HG02884 (cell line): ENCODE results near the gene RALB.

Experiments used
- ATAC-seq: cut with Tn5 transposase; IDR thresholded peaks from one replicate; pipeline ENCODE4 v1.9.1; 2021; ENCODE audit warnings: mild to moderate bottlenecking, moderate library complexity; ENCODE audit not compliant: unreplicated experiment

RALB gene, protein sequence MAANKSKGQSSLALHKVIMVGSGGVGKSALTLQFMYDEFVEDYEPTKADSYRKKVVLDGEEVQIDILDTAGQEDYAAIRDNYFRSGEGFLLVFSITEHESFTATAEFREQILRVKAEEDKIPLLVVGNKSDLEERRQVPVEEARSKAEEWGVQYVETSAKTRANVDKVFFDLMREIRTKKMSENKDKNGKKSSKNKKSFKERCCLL

DNA sequence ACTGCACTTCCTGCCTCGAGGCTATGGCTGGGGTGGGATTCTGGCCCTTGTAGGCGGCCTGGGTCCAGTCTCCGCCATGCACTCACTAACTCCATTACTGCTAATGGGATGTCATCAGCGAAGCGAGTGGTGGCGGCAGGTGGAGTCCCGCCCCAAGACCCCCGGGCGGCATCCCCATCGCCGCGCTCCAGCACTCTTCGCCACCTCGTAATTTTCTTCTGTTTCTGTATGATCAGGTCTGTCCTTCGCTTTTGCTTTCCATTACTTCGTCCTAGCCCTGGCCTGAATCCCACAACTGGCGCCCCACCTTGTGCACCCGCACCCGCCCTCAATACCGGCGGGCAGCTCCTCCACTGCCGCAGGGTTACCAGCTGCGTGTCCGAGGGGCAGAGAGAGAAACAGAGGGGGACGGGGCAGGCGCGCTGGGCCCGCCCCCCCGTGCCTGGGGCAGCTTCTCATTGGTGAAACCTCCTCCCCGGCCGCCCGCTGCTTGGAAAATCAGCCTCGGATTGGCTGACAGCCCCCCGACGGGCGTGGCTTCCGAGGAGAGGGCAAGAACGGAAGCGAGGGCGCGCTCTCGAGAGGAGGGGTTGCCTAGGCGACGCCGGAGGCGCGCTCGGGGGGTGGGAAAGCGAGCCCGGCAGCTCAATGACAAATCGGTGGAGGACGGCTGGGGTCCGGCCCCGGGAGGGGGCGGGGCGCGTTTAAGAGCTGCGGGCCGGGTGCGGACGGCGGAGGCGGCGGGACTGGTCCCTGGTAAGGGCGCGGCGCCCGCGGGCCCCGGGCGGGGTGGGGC lies at the start of gene RALB:
Gene RALB, plus strand, starts transcription at position 628 of the 796 bp plus-strand sequence. CDS start 25,813 bp downstream, outside the sequence.
- ATAC-seq: peak; percentile 84

DNA sequence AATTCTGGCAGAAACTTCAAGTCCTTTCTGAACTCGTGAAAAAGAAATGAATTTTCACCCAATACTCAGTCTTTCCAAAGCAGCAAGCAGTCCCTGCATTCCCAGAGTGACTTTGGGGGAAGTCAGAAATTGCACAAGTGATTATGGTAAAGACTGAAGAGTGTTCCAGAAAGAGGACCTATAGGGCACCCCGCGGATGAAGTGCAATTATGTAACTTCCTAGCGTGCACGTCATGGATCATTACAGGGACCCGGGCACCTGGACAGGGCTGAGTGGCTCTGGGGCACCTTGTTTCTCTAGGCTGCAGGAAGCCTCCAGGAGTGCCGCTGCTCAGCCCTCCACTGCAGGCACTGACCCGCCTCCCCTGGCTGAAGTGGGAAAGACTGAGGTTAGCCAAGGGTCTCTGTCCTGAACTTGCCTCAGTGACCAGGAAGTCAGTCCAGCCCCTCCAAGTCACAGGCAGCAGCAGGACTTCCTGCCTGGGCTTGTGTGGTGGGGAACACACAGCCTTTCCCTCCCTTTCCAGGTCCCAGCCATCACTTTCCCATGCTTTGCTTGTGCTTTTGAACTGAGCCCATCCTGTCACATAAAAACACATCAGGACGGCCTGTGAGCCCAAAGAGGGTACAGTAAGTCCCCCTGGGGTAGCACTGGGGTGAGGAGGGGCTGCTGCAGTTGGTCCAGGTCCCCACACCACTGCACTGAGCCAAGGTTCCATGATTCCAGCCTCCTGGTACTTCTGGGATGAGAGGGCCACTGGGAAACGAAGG lies 49.2 kb upstream of the RALB start:
- no peak for ATAC-seq

GRCh38 chr2:120204022-120204405 lies 48.6 kb upstream of the RALB start:
- no peak for ATAC-seq

- ATAC-seq: no peak
Measured at GRCh38 chr2:120204417-120204816, 48.2 kb upstream of the RALB start.

DNA sequence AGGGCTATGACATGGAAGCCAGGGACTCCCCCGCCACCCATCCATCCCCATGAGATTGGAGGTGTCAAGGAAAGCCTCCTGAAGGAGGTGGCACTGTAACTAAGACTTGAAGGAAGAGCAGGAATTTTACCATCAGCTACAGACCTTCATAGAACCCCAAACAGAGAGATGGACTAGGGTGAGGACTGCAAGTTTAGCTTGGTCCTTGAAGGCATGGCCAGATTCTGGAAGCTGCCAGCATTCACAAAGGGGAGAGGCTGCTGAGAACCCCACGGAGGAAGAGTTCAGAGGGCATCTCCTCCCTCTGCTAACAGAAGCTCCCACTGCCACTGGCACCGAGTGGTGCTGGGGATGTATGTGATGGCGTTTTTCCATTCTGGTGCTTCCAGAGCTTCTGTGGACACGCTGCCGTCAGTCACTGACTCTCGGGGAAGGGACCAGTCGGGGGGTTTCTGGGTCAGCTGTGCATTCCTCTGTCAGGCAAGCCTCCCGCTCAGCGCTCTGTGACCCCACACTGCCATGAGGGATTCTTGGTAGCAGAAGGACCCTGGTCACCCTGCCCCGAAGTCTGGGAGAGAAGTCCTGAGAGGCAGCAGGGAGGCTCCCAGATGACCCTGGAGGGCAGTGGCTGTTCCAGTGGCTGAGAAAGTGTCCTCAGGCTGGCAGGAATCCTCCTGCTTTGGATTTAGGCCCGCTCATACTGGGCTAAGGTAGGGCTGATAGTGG lies 47.5 kb upstream of the RALB start:
- ATAC-seq: no peak

DNA sequence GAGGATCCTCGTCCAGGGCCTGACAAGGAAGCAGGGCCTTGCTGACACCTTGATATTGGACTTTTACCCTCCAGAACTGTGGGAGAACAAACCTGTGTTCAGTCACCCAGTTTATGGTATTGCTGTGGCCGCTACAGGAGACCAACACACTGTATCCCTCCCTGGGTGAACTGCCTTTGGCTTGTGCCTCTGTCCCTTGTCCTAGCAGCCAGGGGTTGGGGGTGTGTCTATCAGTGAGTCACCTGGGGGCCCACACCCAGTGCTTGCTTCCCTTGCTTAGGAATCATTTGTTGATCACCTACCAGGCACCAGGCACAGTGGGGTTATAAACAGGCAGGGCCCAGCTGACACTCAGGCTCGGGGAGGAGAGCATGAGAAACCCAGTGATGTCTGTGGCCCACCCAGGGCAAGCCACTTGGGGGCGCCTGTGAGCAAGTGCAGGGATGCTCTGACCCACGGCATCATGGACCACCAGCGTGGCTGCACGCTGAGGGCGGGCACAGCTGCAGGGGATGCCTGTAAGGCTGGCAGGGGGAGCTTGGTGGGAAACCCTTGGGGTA lies 46.5 kb upstream of the RALB start:
- no peak for ATAC-seq

DNA sequence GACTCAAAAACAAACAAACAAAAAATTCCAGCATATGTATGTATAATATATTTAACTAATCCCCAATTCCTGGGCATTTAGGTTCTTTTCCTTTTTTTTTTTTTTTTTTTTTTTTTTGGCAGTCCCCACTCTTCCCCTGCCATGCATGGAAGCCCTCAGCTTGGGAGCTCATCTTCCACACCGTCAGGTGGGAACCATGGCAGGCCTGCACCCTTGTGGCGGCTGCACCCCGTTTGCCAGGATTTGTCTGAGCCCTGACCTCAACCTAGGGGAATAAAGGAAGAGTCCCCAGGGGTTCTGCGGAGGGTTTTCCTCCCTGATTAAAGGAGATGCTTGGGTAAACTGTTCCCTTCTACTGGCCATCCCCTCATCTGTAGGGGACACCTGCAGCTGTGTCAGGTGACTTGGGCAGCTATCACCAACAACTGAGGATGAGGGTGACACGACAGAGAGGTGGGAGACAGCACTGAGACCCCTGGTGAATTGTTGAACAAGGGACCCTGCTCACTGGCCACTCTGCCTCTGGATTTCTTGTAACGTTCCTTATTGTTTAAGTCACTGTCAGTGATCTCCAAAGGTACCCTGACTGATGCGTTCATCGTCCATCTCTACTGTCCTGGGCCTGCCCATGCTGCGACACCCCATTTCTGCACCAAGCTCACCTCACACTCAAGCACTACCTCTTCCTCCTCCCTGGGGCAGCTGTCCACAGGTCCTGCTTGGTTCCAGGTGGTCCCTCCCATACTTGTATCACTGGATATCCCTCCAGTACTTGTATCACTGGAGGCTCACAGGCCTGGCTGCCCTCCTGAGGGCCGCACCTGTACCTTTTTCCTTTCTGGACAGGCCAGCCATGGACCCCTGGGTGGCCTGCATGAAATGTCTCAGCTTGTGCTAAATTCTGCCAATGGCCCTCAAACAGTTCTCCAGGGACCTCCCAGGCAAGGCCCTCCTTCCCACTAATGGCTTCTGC lies 44.0 kb upstream of the RALB start:
- no peak for ATAC-seq

GRCh38 chr2:120209427-120210269 lies 43.0 kb upstream of the RALB start:
- ATAC-seq: no peak

DNA sequence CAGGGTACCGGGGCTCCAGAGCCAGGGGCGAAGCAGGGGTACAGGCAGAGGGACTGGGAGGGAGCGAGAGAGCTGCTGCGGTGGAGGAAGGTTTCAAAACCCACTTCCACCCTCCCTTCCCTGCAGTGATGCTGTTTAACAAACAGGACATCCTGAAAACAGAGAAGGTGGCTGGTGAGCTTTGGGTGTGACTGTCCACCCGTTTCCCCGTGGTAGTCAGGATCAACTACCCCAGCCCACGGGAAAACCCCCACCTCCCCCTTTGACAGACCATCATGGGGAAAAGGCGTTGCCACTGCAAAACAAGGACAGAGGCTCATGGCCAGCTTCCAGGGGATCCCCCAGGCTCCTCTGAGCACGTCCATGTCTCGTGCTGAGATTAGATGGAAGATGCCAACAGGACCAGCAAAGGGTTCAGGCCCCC lies 42.4 kb upstream of the RALB start:
- ATAC-seq: no peak

DNA sequence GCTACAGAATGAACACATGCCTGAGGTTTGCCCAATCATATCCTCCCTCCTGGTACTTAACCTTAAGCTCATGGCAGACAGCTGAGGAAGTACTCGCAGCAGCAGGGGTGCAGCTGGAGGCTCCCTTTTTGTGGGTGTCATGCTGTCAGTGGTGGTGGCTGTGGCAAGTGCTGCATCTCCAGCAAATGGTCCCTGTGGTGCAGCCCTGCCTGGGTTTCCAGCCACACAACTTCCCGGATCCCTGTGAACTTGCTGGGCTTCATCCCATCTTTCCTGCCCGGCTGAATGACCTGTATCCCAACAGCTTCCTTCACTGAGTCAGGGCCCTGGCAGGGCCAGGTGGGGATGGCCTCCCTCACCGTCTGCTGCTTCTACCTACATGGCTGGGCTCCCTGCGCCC lies 34.5 kb upstream of the RALB start:
- ATAC-seq: no peak

DNA sequence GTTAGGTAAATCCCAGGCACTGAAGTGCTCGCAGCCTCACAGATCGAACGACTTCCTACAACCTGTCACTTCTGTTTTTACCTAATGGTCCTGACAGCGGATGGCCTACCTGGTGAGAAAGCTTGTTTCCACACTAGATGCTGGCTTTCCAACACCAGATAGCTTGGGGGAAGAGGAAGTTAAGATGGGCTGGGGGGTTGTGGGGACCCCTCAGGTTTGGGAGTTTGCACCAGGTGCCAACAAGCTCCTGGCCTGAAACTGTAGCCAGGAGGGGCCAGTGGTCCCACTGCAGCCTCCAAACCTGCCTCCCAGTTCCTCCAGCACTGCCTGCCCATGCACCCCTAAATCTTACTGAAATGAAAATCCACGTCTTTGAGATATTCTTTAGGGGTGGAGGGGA lies 33.4 kb upstream of the RALB start:
- no peak for ATAC-seq

- ATAC-seq: no peak
Measured at GRCh38 chr2:120219766-120220165, 32.9 kb upstream of the RALB start.

DNA sequence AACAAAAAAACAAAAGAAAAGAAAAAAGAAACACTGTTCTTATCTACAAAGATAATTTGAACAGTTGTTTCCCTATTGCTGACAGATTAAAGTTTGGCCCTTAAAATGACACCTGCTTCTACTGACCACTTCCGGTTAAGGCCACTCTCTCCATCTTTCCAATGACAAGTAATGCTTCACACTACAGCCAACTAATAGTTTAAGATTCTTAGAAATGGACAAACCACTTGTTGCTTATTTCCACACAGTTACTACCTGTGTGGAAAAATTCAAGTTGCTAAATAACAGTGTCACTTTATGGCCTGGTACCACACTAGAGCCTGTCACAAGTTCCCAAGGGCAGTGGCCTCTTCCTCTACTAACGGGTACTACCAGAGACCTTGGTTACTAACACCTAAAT lies 31.9 kb upstream of the RALB start:
- no peak for ATAC-seq

DNA sequence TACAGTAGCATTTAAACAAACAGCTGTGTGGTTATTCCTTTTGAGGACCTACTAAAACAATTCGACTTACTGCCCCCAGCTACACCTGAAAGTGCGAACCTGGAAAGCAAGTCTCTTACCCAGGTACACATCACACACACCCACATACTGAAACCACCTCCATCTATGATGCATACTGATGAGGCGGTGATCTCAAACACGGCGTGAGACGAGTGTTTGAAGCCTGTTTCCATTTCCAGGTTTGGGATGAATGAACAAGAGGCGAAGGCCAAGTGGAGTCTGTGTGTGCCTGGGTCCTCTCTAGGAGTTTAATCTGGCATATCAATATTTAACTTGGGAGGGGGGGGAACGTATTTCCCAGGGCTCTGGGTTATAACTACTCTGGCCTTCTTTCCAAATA lies 31.0 kb upstream of the RALB start:
- no peak for ATAC-seq

DNA sequence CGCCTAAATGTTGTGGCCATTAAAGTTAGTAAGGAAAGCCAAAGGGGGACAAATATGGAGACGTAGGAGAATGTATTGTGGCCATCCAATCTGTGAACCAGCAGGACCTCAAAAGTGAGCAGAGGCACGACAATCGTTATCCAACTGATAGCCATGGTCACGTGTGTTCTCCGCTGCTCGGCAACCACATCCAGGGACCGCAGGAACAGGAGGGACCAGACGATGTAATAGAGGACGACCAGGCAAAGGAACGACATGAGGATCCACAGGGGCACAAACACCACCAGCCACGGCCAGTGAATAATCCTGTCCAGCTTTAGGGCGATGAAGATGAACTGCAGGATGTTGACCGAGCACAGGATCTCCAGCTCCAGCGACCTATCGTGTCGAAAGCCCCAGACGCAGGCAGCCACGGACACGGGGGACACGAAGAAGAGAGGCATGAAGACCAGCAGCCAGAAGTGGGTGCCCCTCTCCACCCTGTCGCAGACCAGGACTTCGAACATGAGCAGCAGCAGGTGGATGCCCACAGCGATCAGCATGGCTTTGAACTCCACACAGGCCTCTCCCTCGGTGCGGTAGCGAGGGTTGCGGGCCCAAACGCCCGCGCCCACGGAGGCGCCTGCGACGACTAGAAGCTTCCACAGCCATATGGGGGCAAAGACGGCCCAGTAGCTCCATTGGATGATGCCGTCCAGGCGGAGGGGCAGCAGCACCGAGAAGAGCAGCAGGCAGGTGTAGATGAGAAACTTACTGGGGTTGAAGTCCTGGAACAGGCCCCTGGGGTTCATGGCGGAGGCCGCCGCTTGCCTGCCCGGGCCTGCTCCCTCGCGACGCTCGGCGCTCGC lies 30.2 kb upstream of the RALB start:
- ATAC-seq: no peak

DNA sequence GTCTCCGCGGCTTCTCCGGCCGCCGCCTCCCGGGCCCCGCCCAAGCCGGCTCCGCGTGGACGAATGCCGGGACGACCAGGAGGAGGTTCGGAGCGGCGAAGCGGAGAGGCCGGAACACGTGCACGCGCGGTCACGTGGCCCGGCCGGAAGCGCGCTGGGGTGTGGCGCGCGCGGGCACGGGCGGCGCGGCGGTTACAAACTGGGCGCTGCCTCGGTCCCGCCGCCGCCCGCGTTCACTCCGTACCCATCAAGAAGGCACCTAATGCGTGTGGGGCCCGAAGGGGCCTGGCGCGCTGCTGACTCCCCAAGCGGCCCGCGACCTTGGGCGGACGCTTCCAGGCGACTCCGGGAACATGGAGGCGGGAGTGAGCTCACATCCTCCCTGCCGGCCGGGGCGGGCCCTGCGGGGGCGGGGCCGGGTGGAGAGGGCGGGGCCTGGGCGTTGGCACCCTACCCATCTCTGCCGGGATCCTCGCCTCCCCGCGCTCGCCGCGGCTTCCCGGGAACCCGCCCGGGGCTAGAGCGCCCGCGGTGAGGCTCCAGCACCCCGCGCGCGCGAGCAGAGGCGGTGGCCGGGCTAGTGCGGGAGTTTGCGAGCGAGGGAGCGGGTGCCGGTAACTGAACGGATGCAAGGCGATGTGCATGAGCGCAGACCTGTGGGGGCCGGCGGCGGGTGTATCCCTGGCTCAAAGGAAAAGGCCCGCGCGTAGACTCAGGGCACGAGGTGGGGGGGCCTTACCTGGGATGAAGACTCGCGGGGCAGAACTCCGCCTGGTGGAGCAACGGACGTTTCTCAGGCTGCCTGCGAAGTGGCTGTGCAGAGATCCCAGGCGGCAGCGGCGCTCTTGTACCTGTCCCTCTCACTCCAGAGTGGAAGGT lies 29.4 kb upstream of the RALB start, which contains the start of gene TMEM185B:
Gene TMEM185B, minus strand, starts transcription at position 367 of the 879 bp plus-strand sequence. CDS start 424 bp downstream, outside the sequence.
- peak; percentile 90 for ATAC-seq

GRCh38 chr2:120224256-120224655 lies 28.4 kb upstream of the RALB start:
- ATAC-seq: no peak
